HG02981 (cell line): Measurements from ENCODE around the gene ARID5A.
"Not testable (repeated sequence)": the region's sequence is repeated elsewhere in the genome, so short reads cannot be mapped to it uniquely, and the experiment has no call there.

Experiments
- ATAC-seq: cut with Tn5 transposase; IDR thresholded peaks from one replicate; pipeline ENCODE4 v1.9.1; 2021; ENCODE audit warnings: mild to moderate bottlenecking, moderate library complexity; ENCODE audit not compliant: unreplicated experiment

ARID5A gene

DNA sequence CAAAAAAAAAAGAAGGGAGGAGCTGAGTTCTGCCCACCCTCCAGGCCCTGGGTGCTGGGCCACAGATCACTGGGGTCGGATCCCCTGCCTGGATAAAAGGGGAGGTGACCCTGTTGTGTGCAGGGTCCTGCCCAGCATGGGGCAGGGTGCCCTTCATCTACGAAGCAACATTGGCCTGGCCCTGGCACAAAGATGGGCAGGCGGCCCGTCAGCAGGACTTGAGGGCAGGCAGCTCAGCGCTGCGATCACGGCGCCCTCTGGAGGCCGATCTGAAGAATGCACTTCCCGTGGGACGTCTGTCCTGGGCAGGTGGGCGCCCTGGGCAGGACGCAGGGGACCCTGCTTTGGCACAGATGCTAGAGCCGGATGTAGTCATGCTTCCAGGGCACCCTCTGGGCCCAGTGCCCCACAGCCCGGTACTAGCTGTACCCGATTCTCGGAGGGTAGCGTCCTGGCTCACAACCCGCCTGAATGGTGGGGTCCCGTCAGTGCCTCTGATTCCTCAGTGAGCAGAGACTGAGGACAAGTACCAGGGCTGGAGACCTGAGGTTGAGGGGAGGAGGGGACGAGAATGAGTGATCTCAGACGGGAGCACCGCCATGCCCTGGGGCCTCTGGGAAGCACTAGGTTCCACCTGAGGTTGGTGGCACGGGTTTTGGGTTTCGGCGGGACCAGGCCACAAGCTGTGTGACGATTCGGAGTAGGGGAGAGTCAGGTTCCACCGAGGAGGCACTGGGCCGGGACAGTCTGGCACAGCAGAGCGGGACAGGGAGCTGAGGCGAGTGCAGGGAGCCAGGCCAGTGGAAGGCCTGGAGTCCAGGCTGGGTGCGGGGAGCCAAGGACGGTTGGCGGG lies 18.0 kb downstream of the ARID5A start:
- no peak for ATAC-seq

DNA sequence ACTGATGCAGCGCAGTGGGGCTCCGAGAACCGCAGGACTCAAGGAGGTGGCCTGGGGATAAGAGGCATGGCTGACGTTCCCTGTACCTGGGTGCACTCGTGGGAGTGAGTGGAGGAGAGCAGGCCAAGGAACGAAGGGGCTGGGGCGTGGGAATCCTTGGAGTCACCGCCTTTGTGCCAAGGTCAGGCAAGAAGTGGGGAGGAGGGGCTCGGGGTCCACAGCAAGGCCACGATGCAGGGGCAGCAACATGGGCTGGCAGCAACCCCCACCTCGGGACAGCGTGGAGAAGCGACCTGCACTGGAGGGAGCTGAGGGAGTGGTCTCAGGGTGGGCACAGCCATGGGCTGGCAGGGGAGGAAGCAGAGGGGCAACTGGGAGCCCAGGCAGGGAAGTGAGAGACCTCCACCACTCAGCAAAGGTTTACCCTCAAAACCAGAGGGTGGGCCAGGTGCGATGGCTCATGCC lies 18.6 kb downstream of the ARID5A start:
- ATAC-seq = no peak

DNA sequence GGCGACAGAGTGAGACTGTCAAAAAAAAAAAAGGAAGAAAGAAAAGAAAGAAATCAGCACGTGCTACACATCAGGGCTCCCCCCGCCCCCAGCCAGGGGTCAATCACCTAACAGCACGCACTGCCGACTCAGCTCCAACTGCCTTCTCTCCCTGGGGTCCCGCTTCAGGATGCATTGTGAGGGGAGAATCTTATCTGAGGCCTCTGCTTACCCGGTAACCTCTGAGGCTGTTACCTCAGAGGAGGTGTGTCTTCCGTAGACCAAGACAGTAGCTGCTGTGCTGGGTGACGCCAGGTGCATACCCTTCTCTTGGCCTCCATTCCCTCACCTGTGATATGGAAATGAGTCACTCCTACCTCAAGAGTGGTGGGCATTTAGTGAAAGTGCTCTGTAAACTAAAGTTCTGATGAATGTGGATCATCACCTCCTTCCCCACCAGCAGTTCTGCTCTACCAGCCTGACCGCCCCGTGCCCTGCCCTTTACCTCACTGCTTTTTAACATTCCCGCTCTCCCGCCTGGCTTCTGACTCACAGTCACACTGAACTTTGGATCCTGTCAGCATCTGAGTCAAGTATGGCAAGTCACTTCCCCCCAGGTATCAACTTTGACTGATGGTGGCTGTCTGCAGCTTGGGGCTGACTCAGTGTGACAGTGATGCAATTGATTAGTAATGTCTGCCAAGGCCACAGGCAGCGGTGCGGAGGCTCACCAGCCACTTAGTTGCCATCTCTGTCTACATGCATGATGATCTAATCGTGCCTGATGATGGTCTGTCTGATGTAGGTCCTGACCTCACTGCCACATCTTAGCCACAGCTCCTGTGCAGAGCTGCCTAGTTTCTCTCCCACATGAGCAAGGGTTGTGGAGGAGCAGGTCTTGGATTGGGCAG lies 20.1 kb downstream of the ARID5A start:
- ATAC-seq = no peak

DNA sequence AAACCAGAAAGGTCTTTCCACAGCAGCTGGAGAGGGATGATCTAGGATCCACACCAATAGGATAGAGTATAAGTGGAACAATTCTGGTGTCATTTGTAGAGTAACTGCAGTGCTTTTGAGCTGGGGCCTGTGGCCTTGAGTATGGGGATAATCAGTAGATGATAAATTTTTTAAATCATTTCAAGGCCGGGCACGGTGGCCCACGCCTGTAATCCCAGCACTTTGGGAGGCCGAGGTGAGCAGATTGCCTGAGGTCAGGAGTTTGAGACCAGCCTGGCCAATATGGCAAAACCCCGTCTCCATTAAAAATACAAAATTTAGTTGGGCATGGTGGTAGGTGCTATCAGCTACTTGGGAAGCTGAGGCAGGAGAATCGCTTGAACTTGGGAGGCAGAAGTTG lies 20.9 kb downstream of the ARID5A start:
- not testable (repeated sequence) for ATAC-seq

DNA sequence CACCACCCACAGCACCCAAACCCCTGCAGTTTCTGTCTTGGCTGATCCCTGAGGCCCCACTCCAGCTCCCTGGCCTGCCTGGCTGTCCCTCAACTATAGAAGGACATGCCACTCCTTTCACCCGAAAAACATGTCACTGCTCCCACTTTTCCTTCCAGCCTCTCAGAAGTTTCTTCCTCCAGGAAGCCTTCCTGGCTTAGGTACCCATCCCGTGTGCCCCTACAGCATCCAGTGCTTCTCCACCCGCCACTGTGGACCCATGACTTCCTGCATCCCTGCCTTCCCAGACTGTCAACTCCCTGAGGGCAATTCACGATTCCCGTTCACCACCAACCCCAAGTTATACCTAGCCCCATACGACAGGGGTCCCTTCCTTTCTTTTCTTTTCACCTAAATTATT lies 21.5 kb downstream of the ARID5A start:
- no peak for ATAC-seq

DNA sequence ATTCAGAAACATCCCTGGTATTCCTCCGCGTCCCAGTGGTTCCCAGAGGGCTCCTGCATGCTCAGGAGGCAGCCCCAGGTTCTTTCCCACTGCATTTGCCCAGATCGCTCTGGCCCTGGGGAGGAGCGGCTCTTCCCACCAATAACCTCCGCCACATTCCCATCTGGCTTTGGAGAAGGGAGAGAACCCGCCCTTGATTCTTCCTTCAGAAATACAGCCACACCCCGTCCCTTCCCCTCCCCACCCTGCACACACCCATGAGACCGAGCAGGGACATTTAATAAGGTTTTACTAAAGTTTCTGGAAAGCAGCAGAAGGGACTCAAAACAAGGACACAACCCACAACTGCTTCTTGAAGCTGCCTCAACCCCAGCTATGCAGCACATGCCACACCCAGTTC lies 21.9 kb downstream of the ARID5A start:
- no peak for ATAC-seq

DNA sequence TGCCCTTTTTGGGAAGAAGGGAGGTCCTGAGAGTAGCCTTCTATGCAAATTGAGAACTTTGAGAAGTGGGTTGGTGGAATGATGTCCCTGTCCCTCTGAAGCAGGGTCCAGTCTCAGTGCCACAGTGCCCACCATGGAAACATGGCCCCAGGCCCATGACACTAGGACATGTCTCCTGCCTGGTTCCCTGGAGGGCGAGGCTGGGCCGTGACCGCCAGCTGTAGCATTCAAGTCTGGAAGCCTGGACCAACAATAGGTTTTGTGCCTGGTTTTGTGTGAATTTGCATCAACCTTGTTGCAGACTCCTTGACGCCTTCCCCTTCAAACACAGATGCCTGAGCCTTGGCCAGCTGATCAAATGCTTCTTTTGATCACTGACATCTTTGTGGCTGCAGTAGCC lies 27.5 kb downstream of the ARID5A start:
- no peak for ATAC-seq

DNA sequence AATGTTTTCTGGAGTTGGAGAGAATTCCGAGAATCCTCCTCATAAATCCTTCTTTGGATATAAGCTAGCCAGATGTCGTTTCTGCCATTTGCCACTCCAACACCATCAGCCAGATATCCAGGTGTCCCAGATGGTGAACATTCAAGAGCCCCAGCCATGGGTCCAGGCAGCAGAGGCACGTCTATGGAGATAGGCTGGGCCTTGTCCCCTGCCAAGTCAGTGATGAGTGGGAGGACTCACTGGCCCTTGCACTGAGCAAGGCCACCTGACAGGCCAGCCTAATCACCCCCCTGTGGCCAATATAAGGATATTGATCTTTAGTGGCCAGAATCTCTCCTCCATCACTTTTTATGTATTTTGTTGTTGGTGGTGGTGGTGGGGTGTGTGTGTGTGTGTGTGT lies 28.0 kb downstream of the ARID5A start:
- ATAC-seq = no peak

DNA sequence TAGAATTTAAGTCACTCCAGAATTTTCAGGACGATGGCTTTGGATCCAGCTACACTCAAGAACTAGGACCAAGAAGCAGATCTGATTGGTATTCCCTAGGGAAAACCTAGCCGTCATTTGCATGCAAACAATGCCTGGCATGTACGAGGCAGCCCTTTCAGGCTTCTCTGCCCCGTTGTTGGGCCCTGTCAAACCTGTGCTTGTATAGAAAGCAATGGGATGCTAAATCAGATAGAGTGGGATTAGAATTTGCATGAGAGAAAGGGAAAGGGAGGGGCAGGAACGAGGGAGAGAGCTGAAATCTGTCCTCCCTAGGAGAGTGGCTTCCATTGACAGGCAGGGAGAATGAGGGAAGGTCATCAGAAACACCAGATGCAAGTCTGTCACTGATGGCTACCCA lies 28.6 kb downstream of the ARID5A start:
- no peak for ATAC-seq

DNA sequence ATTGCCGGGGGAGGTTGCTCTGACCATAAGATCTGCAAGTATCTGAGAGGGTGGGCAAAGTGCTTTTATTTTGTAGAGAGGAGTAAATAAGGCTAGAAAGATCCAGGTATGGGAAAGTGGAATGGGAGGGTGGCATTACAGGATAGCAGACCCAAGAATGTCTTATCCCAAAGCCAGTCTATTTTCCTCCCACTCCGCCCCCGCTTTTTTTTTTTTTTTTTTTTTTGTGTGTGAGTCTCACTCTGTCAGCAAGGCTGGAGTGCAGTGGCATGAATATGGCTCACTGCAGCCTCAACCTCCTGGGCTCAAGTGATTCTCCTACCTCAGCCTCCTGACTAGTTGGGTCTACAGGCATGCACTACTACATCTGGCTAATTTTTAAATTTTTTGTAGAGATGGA lies 31.5 kb downstream of the ARID5A start:
- no peak for ATAC-seq

DNA sequence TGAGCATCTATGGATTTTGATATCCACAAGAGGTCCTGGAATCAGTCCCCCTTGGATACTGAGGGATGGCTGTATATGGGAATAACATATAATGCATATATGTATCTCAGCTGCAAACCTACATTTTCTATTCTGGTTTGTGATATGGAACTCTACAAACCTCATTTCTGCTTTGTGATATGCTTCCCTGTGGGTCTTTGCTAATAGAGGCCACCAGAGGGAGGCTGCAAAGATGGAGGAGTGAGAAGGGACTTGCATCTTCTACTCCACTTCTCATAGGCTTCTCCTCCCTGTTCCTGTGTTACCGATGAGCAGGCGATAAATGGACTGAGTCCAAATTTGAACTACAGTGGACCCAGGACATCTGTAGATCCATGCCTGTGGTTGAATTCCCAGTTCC lies 37.8 kb downstream of the ARID5A start:
- no peak for ATAC-seq

DNA sequence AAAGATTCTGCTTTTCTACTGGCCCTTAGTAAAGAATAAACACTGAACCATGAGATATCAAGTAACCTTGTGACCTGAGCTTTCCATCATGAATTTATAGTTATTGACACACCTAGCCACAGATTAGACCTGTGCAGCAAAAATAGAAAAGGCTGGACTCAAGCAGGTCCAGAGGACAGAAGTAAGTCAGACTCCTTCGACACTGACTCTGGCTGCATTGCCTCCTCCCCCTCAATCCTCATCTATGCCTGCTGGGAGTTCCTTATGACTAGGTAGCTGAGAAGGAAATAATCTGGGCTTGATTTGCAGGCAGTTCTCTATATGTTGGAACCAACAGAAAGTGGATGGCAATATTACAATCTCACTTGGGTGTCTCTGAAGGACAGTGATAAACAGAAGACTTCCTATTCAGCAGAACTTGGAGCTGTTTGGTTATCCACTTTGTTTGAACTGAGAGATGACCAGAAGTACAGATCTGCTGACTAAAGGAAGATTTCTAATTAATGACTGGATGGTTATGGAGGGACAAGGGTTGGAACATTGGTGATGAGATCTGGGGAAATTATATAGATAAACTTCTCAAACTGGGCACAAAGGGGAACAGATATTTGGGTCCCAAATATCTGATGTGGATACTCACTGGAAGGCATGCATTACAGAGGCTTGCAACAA lies 39.4 kb downstream of the ARID5A start:
- no peak for ATAC-seq

DNA sequence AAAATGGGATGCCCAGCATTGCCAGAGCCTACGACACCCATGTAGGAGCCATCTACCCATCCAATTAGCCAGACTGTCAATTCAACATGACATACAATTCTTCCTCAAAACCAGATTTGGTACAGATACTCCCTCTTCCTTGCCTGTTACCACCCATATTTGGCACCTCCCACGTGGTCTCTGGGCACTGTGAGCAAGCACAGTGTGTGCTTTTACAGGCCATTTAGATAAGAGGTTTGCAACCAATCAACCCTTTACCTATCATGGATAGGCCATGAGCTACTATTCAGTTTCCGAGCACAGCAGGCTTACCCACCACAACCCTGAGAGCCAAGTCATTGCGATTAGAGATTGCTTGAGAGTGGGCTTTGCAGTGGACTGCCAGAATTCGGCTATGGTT lies 40.9 kb downstream of the ARID5A start:
- ATAC-seq = no peak

DNA sequence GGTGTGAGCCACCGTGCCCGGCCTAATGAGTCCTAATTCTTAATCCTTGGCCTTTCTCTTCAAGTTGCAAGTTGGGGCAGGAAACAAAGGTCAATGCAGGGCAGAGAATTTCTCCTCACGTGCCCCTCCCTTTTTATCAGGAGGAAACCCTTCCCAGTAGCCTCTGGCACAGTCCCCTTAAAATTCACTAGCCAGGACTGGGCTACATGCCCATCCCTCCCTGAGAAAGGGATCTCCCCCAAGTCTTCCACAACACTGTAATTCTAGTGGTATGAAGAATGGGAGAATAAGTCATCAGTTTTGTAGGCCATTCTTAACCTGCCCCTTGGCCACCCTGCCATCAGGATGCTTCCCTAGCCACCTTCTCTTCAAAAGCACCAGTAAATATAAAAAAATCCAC lies 42.2 kb downstream of the ARID5A start:
- ATAC-seq = no peak

DNA sequence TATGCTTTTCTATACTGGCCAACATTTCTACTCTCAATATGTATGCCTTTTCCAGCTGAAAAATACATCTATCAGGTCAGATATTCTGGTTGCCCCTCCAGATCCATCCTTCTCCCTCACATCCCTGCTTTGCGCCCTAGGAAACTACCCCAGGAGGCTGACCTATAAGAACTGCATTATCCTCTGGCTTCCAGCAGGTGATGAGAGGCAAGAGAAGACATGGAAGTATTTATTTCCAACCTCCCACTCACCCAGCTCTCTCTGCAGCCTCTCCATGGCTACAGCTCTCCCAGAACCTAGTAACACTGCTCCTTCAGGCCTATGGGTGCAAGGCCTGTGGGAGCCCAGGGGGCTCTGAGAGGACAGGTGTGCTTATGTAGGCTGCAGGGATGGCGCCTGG lies 42.9 kb downstream of the ARID5A start:
- no peak for ATAC-seq

DNA sequence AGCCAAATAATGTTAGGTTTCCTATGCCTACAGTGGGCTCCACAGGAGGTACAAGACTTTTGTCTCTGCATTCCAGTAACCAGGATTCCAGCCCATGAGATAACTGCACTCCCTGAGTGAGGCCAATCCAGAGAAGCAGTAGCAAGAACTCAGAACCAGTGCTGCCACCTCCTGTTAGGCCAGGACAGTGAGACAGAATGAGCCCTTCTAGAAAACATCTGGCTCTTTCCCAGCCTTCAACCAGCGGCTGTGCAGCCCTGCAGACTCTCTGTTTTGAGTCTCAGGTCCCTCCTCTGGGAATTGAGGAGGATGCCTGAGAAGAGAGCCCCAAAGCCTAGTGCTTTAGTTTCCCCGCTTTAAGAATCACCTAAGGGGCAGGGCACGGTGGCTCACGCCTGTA lies 44.2 kb downstream of the ARID5A start:
- ATAC-seq = no peak

DNA sequence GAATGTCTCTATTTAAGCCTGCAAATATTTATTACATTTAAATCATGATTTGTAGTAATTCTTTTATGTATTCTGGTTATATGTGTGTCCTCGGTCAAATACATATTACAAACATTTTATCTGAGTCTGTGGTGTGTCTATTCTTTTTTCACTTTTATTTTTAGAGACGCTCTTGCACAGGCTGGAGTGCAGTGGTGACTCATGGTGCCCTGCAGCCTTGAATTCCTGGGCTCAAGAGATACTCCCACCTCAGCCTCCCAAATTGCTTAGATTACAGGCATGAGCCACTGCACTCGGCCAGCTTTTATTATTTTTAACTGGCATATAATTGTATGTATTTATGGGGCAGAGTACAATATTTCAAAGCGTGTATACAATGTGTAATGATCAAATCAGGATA lies 47.5 kb downstream of the ARID5A start:
- no peak for ATAC-seq

DNA sequence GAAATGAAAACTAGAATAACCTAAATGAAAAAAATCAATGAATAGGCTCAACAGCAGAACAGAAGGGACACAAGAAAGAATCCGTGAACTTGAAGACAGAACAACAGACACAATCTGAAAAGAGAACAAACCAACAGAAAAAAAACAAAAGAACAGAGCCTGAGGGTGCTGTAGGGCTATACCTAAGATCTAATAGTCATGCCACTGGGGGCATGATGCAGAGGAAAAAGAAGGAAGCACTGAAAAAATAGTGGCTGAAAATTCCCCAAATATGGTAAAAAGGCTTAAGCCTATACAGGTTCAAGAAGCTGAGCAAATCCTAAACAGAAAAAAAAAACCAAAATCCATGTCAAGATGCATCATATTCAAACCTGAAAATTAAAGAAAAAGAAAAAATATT lies 51.3 kb downstream of the ARID5A start:
- ATAC-seq = no peak

DNA sequence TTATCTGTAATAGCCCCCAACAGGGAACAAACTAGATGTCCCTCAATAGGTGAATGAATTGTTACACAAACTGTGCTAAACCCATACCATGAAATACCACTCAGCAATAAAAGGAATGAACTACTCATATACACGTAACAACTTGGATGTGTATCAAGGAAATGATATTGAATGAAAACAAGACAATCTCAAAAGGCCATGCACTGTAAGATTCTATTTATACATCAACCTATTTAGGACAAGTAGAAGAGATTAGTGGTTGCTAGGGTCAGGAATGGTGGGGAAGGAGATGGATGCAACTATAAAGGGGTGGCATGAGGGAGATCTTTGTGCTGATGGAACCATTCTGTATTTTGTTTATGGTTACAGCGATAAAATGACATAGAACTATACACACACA lies 54.5 kb downstream of the ARID5A start:
- ATAC-seq = no peak

DNA sequence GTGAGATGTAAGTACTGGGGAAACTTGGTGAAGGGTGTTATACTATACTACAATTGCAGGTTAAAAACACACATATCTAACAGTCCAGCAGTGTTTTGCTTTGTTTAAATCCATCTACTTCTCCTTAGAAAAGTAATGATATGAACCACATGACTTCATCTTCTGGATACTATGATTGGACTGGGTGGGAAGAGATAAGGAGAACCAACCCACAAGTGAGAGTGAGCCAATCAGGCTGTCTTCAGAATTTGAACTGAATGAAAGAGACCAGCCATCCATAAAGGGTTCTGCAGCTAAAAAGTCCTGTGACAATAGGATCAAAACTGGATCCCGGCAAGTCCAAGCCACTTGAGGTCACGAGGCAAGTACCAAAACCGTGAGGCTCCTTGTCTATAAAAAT lies 54.9 kb downstream of the ARID5A start:
- no peak for ATAC-seq

DNA sequence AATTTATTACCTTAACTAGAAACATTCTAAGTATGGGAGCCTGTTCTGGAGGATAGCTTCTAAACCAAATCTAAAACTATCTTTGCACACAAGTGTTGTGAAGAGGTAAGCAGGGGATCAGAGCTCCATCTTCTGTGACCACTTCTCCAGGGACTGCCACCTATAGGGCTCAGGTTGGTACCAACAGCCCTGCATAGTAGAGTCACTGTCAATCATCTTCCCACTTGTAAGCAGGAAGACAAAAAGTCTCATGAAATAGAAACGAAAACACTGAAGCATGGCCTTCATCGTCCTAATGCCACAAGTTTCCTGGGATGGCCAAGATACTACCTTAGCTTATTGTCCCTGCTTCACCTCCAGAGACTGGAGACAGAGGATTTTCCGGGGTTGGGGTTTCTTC lies 57.7 kb downstream of the ARID5A start:
- ATAC-seq = no peak
